Mesothelial cell of epicardium (in vitro differentiated cells): ENCODE measurements around the gene SH3GL3. TPM values are rescaled to one million over a fixed set of nuclear protein-coding genes. Genes with fewer than 3 reads are reported as not detected.

ENCODE experiments used
- DNase-seq, 2 experiments: peaks; one replicate each; pipeline ENCODE4 v3.0.0; 2021; ENCODE audit warnings: low spot score in 2 of 2; ENCODE audit not compliant: unreplicated experiment in 2 of 2
- H3K27ac Mint-ChIP-seq: 2 replicates; pipeline ENCODE4 v1.8.0; 2021; ENCODE audit warnings: mixed read lengths
- H3K27me3 Mint-ChIP-seq: 2 replicates; pipeline ENCODE4 v1.8.0; 2021; ENCODE audit warnings: low read depth, mixed read lengths
- H3K36me3 Mint-ChIP-seq: 2 replicates; pipeline ENCODE4 v1.8.0; 2021; ENCODE audit warnings: mixed read lengths
- H3K4me1 Mint-ChIP-seq: 2 replicates; pipeline ENCODE4 v1.8.0; 2021; ENCODE audit warnings: mixed read lengths
- H3K4me3 Mint-ChIP-seq: 2 replicates; pipeline ENCODE4 v1.8.0; 2021; ENCODE audit warnings: mild to moderate bottlenecking, moderate library complexity, mixed read lengths
- H3K9me3 Mint-ChIP-seq: 2 replicates; pipeline ENCODE4 v1.8.0; 2021; ENCODE audit warnings: mixed read lengths
- CTCF ChIP-seq: fragments of 200-600 bp; sonication (generic); IDR thresholded peaks from one replicate; pipeline ENCODE4 v1.5.0; 2021; ENCODE audit warnings: antibody characterized with exemption; ENCODE audit not compliant: unreplicated experiment
- total RNA-seq: library from RNA; stranded (reverse); gene quantifications from 3 replicates; pipeline ENCODE4 v1.2.1, GENCODE V29; 2021

SH3GL3 gene
- total RNA-seq, 1 donor from 2014 or later = 6.1 TPM

- no peaks in the 10 kb centered on the region for H3K9me3 Mint-ChIP-seq
- H3K4me1 Mint-ChIP-seq = peaks cover 28% of the 10 kb centered on the region
- H3K36me3 Mint-ChIP-seq = no peaks in the 10 kb centered on the region
- H3K27ac Mint-ChIP-seq = no peak overlapping the region
- no peak for DNase-seq
- no peak for TF ChIP-seq CTCF
- H3K4me3 Mint-ChIP-seq = no peak overlapping the region
- H3K27me3 Mint-ChIP-seq = no peaks in the 10 kb centered on the region
These were observed 11.4 kb upstream of the SH3GL3 start for GRCh38 chr15:83435782-83436181.

- H3K9me3 Mint-ChIP-seq = no peaks in the 10 kb centered on the region
- no peak for DNase-seq
- peaks cover 26% of the 10 kb centered on the region for H3K4me1 Mint-ChIP-seq
- H3K36me3 Mint-ChIP-seq = no peaks in the 10 kb centered on the region
- TF ChIP-seq CTCF = no peak
- no peak overlapping the region for H3K4me3 Mint-ChIP-seq
- H3K27ac Mint-ChIP-seq = no peak overlapping the region
- no peaks in the 10 kb centered on the region for H3K27me3 Mint-ChIP-seq
These were observed 10.5 kb upstream of the SH3GL3 start for GRCh38 chr15:83436513-83437158.

- H3K27ac Mint-ChIP-seq = no peak overlapping the region
- H3K36me3 Mint-ChIP-seq = no peaks in the 10 kb centered on the region
- peaks cover 14% of the 10 kb centered on the region for H3K27me3 Mint-ChIP-seq
- DNase-seq = no peak
- TF ChIP-seq CTCF = no peak
- no peaks in the 10 kb centered on the region for H3K9me3 Mint-ChIP-seq
- no peak overlapping the region for H3K4me3 Mint-ChIP-seq
- H3K4me1 Mint-ChIP-seq = peaks cover 13% of the 10 kb centered on the region
These were observed 3.9 kb upstream of the SH3GL3 start for GRCh38 chr15:83443076-83443847.

GRCh38 chr15:83444936-83445335, 2.2 kb upstream of the SH3GL3 start:
- no peak for DNase-seq
- H3K4me1 Mint-ChIP-seq = peaks cover 25% of the 10 kb centered on the region
- H3K36me3 Mint-ChIP-seq = no peaks in the 10 kb centered on the region
- H3K4me3 Mint-ChIP-seq = no peak overlapping the region
- peaks cover 14% of the 10 kb centered on the region for H3K27me3 Mint-ChIP-seq
- no peak for TF ChIP-seq CTCF
- H3K9me3 Mint-ChIP-seq = no peaks in the 10 kb centered on the region
- no peak overlapping the region for H3K27ac Mint-ChIP-seq

GRCh38 chr15:83445643-83446042, 1.5 kb upstream of the SH3GL3 start:
- no peak overlapping the region for H3K27ac Mint-ChIP-seq
- no peak for DNase-seq
- H3K4me1 Mint-ChIP-seq = peaks cover 22% of the 10 kb centered on the region
- H3K27me3 Mint-ChIP-seq = peaks cover 14% of the 10 kb centered on the region
- peak overlapping the region; percentile 38 for H3K4me3 Mint-ChIP-seq
- H3K9me3 Mint-ChIP-seq = no peaks in the 10 kb centered on the region
- no peak for TF ChIP-seq CTCF
- no peaks in the 10 kb centered on the region for H3K36me3 Mint-ChIP-seq
